H1 (cell line): ENCODE data around the gene BIN1. TPM values are rescaled to one million over a fixed set of nuclear protein-coding genes. Genes with fewer than 3 reads are reported as not detected.

Experiments used
- CTCF ChIA-PET: fragments of 300-600 bp; sonication (Branson Sonifier 250); formaldehyde crosslinking; loops from one replicate; lab custom pipeline; 2021; ENCODE audit not compliant: partially characterized antibody; lab: Charles Lee
- POLR2A ChIA-PET: fragments of 300-600 bp; sonication (Branson Sonifier 250); formaldehyde crosslinking; loops from one replicate; lab custom pipeline; 2021; ENCODE audit warnings: inconsistent platforms; ENCODE audit not compliant: partially characterized antibody; lab: Charles Lee
- DNase-seq, 2 experiments: peaks; one replicate each; pipeline versions ENCODE4 v3.0.0 to v3.0.0-alpha.2; 2010 to 2022; ENCODE audit warnings: low spot score in 2 of 2, low read depth in 1 of 2, mixed read lengths in 1 of 2
- FAIRE-seq: peaks from 2 replicates; lab custom pipeline; 2011; peaks lifted over from hg19 to GRCh38; lab: Jason Lieb, UNC
- H2AFZ ChIP-seq: 2 replicates; pipeline ENCODE4 v1.8.1; 2012; ENCODE audit warnings: low read length, inconsistent platforms
- H2AK5ac ChIP-seq: 2 replicates; pipeline ENCODE4 v1.6.1; 2013; ENCODE audit warnings: low read depth, low read length
- H2BK120ac ChIP-seq: replicated peaks from 2 replicates; pipeline ENCODE3; 2013; ENCODE audit warnings: low read depth, low read length, inconsistent platforms
- H2BK12ac ChIP-seq: 2 replicates; pipeline ENCODE4 v1.6.1; 2013; ENCODE audit warnings: low read depth, low read length
- H2BK15ac ChIP-seq: 2 replicates; pipeline ENCODE4 v1.6.1; 2013; ENCODE audit warnings: low read length
- H2BK20ac ChIP-seq: 2 replicates; pipeline ENCODE4 v1.6.1; 2013; ENCODE audit warnings: low read length
- H2BK5ac ChIP-seq: 2 replicates; pipeline ENCODE4 v1.6.1; 2013; ENCODE audit warnings: low read depth, low read length
- H3K14ac ChIP-seq: 2 replicates; pipeline ENCODE4 v1.6.1; 2013; ENCODE audit warnings: inconsistent platforms; ENCODE audit not compliant: insufficient read length
- H3K18ac ChIP-seq: 2 replicates; pipeline ENCODE4 v1.6.1; 2013; ENCODE audit warnings: low read length; ENCODE audit errors: extremely low read depth
- H3K23ac ChIP-seq: 2 replicates; pipeline ENCODE4 v1.6.1; 2013; ENCODE audit warnings: inconsistent platforms; ENCODE audit not compliant: insufficient read length
- H3K23me2 ChIP-seq: 2 replicates; pipeline ENCODE4 v1.6.1; 2013; ENCODE audit warnings: low read depth, low read length
- H3K27ac ChIP-seq: 2 replicates; pipeline ENCODE4 v1.6.1; 2011; ENCODE audit warnings: low read depth, low read length, inconsistent platforms
- H3K27me3 ChIP-seq, 4 experiments: replicated peaks in 1 of 4; 1 replicate in 1 of 4; 2 replicates in 3 of 4; pipeline versions ENCODE4 v1.6.1 to v1.8.1; 2011 to 2013; ENCODE audit warnings: low read length in 3 of 4, mild to moderate bottlenecking in 3 of 4, inconsistent platforms in 2 of 4, mixed read lengths in 2 of 4, moderate library complexity in 1 of 4; ENCODE audit not compliant: control insufficient read depth in 3 of 4, insufficient read depth in 3 of 4; ENCODE audit errors: extremely low read depth in 1 of 4
- H3K36me3 ChIP-seq, 4 experiments: 2 replicates each; pipeline versions ENCODE4 v1.6.1 to v1.8.1; 2011 to 2013; ENCODE audit warnings: mild to moderate bottlenecking in 4 of 4, low read length in 3 of 4, moderate library complexity in 2 of 4, control low read depth in 1 of 4, inconsistent platforms in 1 of 4; ENCODE audit not compliant: insufficient read depth in 4 of 4, control insufficient read depth in 2 of 4
- H3K4ac ChIP-seq: replicated peaks from 2 replicates; pipeline ENCODE3; 2013; ENCODE audit warnings: low read length, low read depth, mixed read lengths, inconsistent platforms; ENCODE audit not compliant: insufficient read length
- H3K4me1 ChIP-seq, 4 experiments: replicated peaks in 1 of 4; 1 replicate in 1 of 4; 2 replicates in 3 of 4; pipeline versions ENCODE4 v1.6.1 to v1.8.1; 2011 to 2013; ENCODE audit warnings: low read length in 3 of 4, inconsistent platforms in 2 of 4, mixed read lengths in 1 of 4; ENCODE audit not compliant: insufficient read depth in 4 of 4, control insufficient read depth in 3 of 4
- H3K4me2 ChIP-seq, 2 experiments: 2 replicates each; pipeline versions ENCODE4 v1.6.1 to v1.8.1; 2011 to 2013; ENCODE audit warnings: low read depth in 2 of 2, low read length in 2 of 2, control low read depth in 1 of 2, inconsistent platforms in 1 of 2, mild to moderate bottlenecking in 1 of 2; ENCODE audit not compliant: insufficient read depth in 1 of 2
- H3K4me3 ChIP-seq, 4 experiments: fragments of 200-600, 300-600 bp in 1 of 4; sonication (generic), shearing (Covaris generic), sonication (Bioruptor Twin) in 1 of 4; 2 replicates each; pipeline versions ENCODE4 v1.5.1 to v1.8.1; 2011 to 2016; ENCODE audit warnings: low read length in 4 of 4, low read depth in 3 of 4, control low read depth in 2 of 4, inconsistent platforms in 2 of 4, mild to moderate bottlenecking in 2 of 4, mixed read lengths in 1 of 4, moderate library complexity in 1 of 4; ENCODE audit not compliant: insufficient read depth in 2 of 4; ENCODE audit errors: extremely low read depth in 1 of 4
- H3K56ac ChIP-seq: replicated peaks from 2 replicates; pipeline ENCODE3; 2013; ENCODE audit warnings: low read depth, mild to moderate bottlenecking, mixed read lengths, low read length, inconsistent platforms; ENCODE audit not compliant: insufficient read length
- H3K79me1 ChIP-seq: 2 replicates; pipeline ENCODE4 v1.6.1; 2013; ENCODE audit warnings: low read depth, low read length, control low read depth
- H3K79me2 ChIP-seq, 2 experiments: 2 replicates each; pipeline versions ENCODE4 v1.6.1 to v1.8.1; 2012 to 2013; ENCODE audit warnings: low read length in 2 of 2, mild to moderate bottlenecking in 2 of 2, inconsistent platforms in 1 of 2; ENCODE audit not compliant: insufficient read depth in 2 of 2, control insufficient read depth in 1 of 2
- H3K9ac ChIP-seq, 4 experiments: replicated peaks in 1 of 4; 1 replicate in 1 of 4; 2 replicates in 3 of 4; pipeline versions ENCODE4 v1.6.1 to v1.8.1; 2011 to 2013; ENCODE audit warnings: low read depth in 3 of 4, low read length in 3 of 4, control low read depth in 2 of 4, mild to moderate bottlenecking in 2 of 4, moderate library complexity in 2 of 4, inconsistent platforms in 1 of 4; ENCODE audit errors: extremely low read depth in 1 of 4
- H3K9me3 ChIP-seq, 2 experiments: 2 replicates each; pipeline versions ENCODE4 v1.6.1 to v1.8.1; 2012 to 2013; ENCODE audit warnings: mild to moderate bottlenecking in 2 of 2, moderate library complexity in 2 of 2, control low read depth in 1 of 2, inconsistent platforms in 1 of 2, low read depth in 1 of 2, low read length in 1 of 2, mixed read lengths in 1 of 2; ENCODE audit not compliant: insufficient read depth in 2 of 2
- H4K20me1 ChIP-seq, 2 experiments: replicated peaks in 1 of 2; 2 replicates each; pipeline versions ENCODE3 to v1.8.1; 2011 to 2013; ENCODE audit warnings: inconsistent platforms in 2 of 2, low read length in 2 of 2, mild to moderate bottlenecking in 1 of 2; ENCODE audit not compliant: insufficient read depth in 2 of 2, control insufficient read depth in 1 of 2
- H4K5ac ChIP-seq: 2 replicates; pipeline ENCODE4 v1.6.1; 2013; ENCODE audit warnings: low read length, low read depth, mixed read lengths, inconsistent platforms; ENCODE audit not compliant: insufficient read length
- H4K8ac ChIP-seq: 2 replicates; pipeline ENCODE4 v1.8.0; 2013; ENCODE audit warnings: mild to moderate bottlenecking, moderate library complexity, low read length, inconsistent platforms; ENCODE audit not compliant: insufficient read depth; ENCODE audit errors: extremely low read depth
- H4K91ac ChIP-seq: replicated peaks from 2 replicates; pipeline ENCODE3; 2013; ENCODE audit warnings: low read length, mixed read lengths, inconsistent platforms; ENCODE audit not compliant: insufficient read length
- WGBS, 2 experiments: shearing (Covaris generic) in 1 of 2; methylation state at CpG; one replicate each; pipeline versions ENCODE4 v1.1.6 to v1.1.7; 2013 to 2015; ENCODE audit warnings: low lambda C conversion rate in 2 of 2, mixed read lengths in 2 of 2, inconsistent platforms in 1 of 2, low coverage in 1 of 2, missing lambda C conversion rate in 1 of 2; ENCODE audit not compliant: insufficient replicate concordance in 2 of 2, insufficient coverage in 1 of 2, insufficient read length in 1 of 2; ENCODE audit errors: extremely low coverage in 1 of 2, missing lambda C conversion rate in 1 of 2; 5-methylcytosine and 5-hydroxymethylcytosine counted together
- polyA plus RNA-seq, 7 experiments: library from polyadenylated mRNA; depleted of rRNA in 3 of 7; stranded (reverse) in 5 of 7; unstranded in 2 of 7; fragments of >200 nt in 5 of 7; fragments of 200-250 nt in 2 of 7; gene quantifications; 1 replicate in 5 of 7; 2 replicates in 1 of 7; 4 replicates in 1 of 7; pipeline versions ENCODE4 v1.2.1 to v1.2.3, GENCODE V29; 2011 to 2013; ENCODE audit warnings: missing spikeins in 2 of 7, mixed read lengths in 2 of 7
- total RNA-seq: library from RNA; stranded (reverse); fragmentation: NEBNext Ultra II Directional; extraction: Animal tissue kit (Norgen Biotek cat#: 25700); gene quantifications from 2 replicates; pipeline ENCODE4 v1.2.1, GENCODE V29; 2021

Gene BIN1
- total and polyA plus RNA-seq, 2 of the 8 experiments (the other 6 are each of a cell fraction or from before 2014, with no cell fraction given), result 23.6 to 35.6 TPM

DNA sequence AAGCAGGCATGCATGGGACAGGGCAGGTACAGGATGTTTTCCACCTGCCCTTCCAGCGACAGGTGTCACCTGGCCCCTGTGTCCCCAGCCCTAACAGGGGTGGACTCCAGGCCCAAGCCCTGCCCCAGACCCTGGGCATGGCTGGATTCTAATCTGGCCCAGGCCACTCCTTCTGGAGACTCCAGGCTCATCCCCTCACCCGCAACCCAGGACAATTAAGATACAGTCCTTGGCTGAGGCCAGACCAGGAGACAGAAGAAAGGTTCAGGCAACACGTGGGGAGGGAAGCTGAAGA is 9.5 kb downstream of the BIN1 start:
- Histone ChIP-seq H4K20me1 (peaks cover 2 to 5% of the 10 kb centered on the region in 2 experiments), H3K36me3 (no peaks in the 10 kb centered on the region), H4K5ac (no peak overlapping the region), H2BK12ac (no peak overlapping the region), H3K23me2 (no peaks in the 10 kb centered on the region), H3K4me1 (peaks cover 0 to 32% (median 16%) of the 10 kb centered on the region in 4 experiments; a peak in 6 of 7 replicates), H2BK5ac (no peak overlapping the region; the same call in 1 of the 2 replicates), H3K14ac (no peak overlapping the region), H3K18ac (no peak overlapping the region), H2BK20ac (no peak overlapping the region), H3K56ac (no peak overlapping the region), H3K9ac (no peak overlapping the region), H3K4me3 (no peak overlapping the region), H3K27me3 (no peaks in the 10 kb centered on the region), H3K4me2 (no peak overlapping the region), H4K91ac (no peak overlapping the region), H3K79me1 (peaks cover 16% of the 10 kb centered on the region), H3K23ac (no peak overlapping the region), H3K9me3 (no peaks in the 10 kb centered on the region), H4K8ac (peak overlapping the region; percentile 76; the same call in 1 of the 2 replicates), H2AFZ (no peak overlapping the region), H3K27ac (no peak overlapping the region), H2BK15ac (no peak overlapping the region; the same call in 1 of the 2 replicates), H2AK5ac (no peak overlapping the region), H3K79me2 (peaks cover 2 to 37% of the 10 kb centered on the region in 2 experiments; a peak in 3 of 4 replicates), H3K4ac (no peak overlapping the region), H2BK120ac (no peak overlapping the region)
- ChIA-PET POLR2A (no interaction called here), CTCF (interaction anchor here (1.0 to 13.1 kb wide), 3 partner anchors 25 to 76 kb away, joined by 3 to 132 read pairs (median 4); no protein-coding TSS in a partner anchor)
- FAIRE-seq, result no peak
- 84% methylated on average over 3 of the region's 3 CpGs; no CpG with 5 or more reads in 1 of the 2 experiments for WGBS, 2 experiments
- no peak for DNase-seq
